HCT116 (cell line): ENCODE measurements around the gene CA11. TPM values are rescaled to one million over a fixed set of nuclear protein-coding genes. Genes with fewer than 3 reads are reported as not detected.

Experiments used
- ATAC-seq: fragments of 200-7000 bp; cut with Tn5 transposase; 2 replicates; pipeline ENCODE4 v1.9.1; 2020; ENCODE audit warnings: mild to moderate bottlenecking, moderate library complexity
- BruUV-seq: library from RNA; stranded (reverse); fragments of 400-500 nt; replicated peaks from 2 replicates; lab custom pipeline; 2021; lab: Mats Ljungman, UMichigan
- CTCF ChIA-PET: fragments of 300-600 bp; sonication (Branson Sonifier 250); formaldehyde crosslinking; loops from one replicate; lab custom pipeline; 2021; ENCODE audit warnings: antibody characterized with exemption; lab: Charles Lee
- POLR2A ChIA-PET: fragments of 300-600, 350-600 bp; sonication (Branson Sonifier 250); formaldehyde crosslinking; loops from one replicate; lab custom pipeline; 2021; ENCODE audit warnings: antibody characterized with exemption; lab: Charles Lee
- RAD21 ChIA-PET, 2 experiments: fragments of 300-600 bp; sonication (Branson Sonifier 250); formaldehyde crosslinking; loops; one replicate each; lab custom pipeline; 2023; ENCODE audit warnings: low total read pairs in 2 of 2; ENCODE audit not compliant: uncharacterized antibody in 2 of 2, unreplicated experiment in 2 of 2, low non-redundant PET in 1 of 2; lab: Charles Lee
- DNase-seq: peaks from one replicate; pipeline ENCODE4 v3.0.0-alpha.2; 2010; ENCODE audit warnings: low read depth, low spot score
- H2AFZ ChIP-seq: fragments of 200-600 bp; shearing (Covaris generic), sonication (generic); 2 replicates; pipeline ENCODE4 v1.6.1; 2017; ENCODE audit warnings: low read depth, mixed run types, mixed read lengths, antibody characterized with exemption, low read length; ENCODE audit not compliant: poor library complexity, severe bottlenecking
- H3K27ac ChIP-seq: 2 replicates; pipeline ENCODE4 v1.5.1; 2012; ENCODE audit warnings: low read depth, low read length
- H3K27me3 ChIP-seq: fragments of 200-600 bp; sonication (generic); 2 replicates; pipeline ENCODE4 v1.6.1; 2016; ENCODE audit warnings: mixed run types, low read length, mixed read lengths; ENCODE audit not compliant: insufficient read depth
- H3K36me3 ChIP-seq, 2 experiments: fragments of 200-500 bp in 1 of 2; fragments of 200-600 bp in 1 of 2; sonication (Bioruptor generic) in 1 of 2; sonication (generic) in 1 of 2; 2 replicates each; pipeline versions ENCODE4 v1.5.1 to v1.6.1; 2014 to 2016; ENCODE audit warnings: low read length in 2 of 2, inconsistent platforms in 1 of 2, mixed read lengths in 1 of 2, mixed run types in 1 of 2; ENCODE audit not compliant: insufficient read depth in 2 of 2, control insufficient read depth in 1 of 2
- H3K4me1 ChIP-seq, 2 experiments: fragments of 200-600 bp in 1 of 2; sonication (generic) in 1 of 2; 2 replicates each; pipeline versions ENCODE4 v1.5.1 to v1.6.1; 2012 to 2017; ENCODE audit warnings: low read length in 2 of 2, inconsistent platforms in 1 of 2, mild to moderate bottlenecking in 1 of 2, mixed read lengths in 1 of 2, mixed run types in 1 of 2, moderate library complexity in 1 of 2; ENCODE audit not compliant: insufficient read depth in 2 of 2, control insufficient read depth in 1 of 2
- H3K4me2 ChIP-seq: fragments of 200-600 bp; sonication (generic); 2 replicates; pipeline ENCODE4 v1.6.1; 2017; ENCODE audit warnings: mixed run types, low read length, mixed read lengths
- H3K4me3 ChIP-seq, 2 experiments: fragments of 200-600 bp in 1 of 2; sonication (generic) in 1 of 2; replicated peaks in 1 of 2; 2 replicates each; pipeline ENCODE4 v1.5.1; 2011 to 2016; ENCODE audit warnings: low read length in 2 of 2, control low read depth in 1 of 2, low read depth in 1 of 2, mild to moderate bottlenecking in 1 of 2, mixed read lengths in 1 of 2, mixed run types in 1 of 2
- H3K79me2 ChIP-seq: fragments of 200-600 bp; sonication (generic); 2 replicates; pipeline ENCODE4 v1.6.1; 2017; ENCODE audit warnings: mild to moderate bottlenecking, mixed run types, low read length, moderate library complexity, mixed read lengths; ENCODE audit not compliant: insufficient read depth
- H3K9ac ChIP-seq: fragments of 200-600 bp; sonication (generic); 2 replicates; pipeline ENCODE4 v1.6.1; 2016; ENCODE audit warnings: low read length, mixed read lengths
- H3K9me2 ChIP-seq: fragments of 200-600 bp; sonication (generic), shearing (Covaris generic); 2 replicates; pipeline ENCODE4 v1.6.1; 2017; ENCODE audit warnings: mixed run types, mild to moderate bottlenecking, moderate library complexity; ENCODE audit not compliant: insufficient read depth
- H3K9me3 ChIP-seq, 2 experiments: fragments of 200-500 bp in 1 of 2; fragments of 200-600 bp in 1 of 2; sonication (Bioruptor generic) in 1 of 2; sonication (generic) in 1 of 2; 2 replicates each; pipeline ENCODE4 v1.6.1; 2014 to 2017; ENCODE audit warnings: low read length in 2 of 2, mixed read lengths in 2 of 2, inconsistent platforms in 1 of 2, low read depth in 1 of 2, mild to moderate bottlenecking in 1 of 2, mixed run types in 1 of 2, moderate library complexity in 1 of 2; ENCODE audit not compliant: control insufficient read depth in 1 of 2, insufficient read depth in 1 of 2
- H4K20me1 ChIP-seq: fragments of 200-600 bp; sonication (generic), shearing (Covaris generic); 2 replicates; pipeline ENCODE4 v1.6.1; 2017; ENCODE audit warnings: mixed run types, mild to moderate bottlenecking, moderate library complexity; ENCODE audit not compliant: insufficient read depth
- CEBPB ChIP-seq: IDR thresholded peaks from 2 replicates; pipeline ENCODE4 v1.6.1; 2012; ENCODE audit warnings: low read depth
- CTCF ChIP-seq, 3 experiments: fragments of 200-600 bp in 1 of 3; sonication (generic) in 1 of 3; IDR thresholded peaks in 2 of 3; conservative IDR thresholded peaks in 1 of 3; 2 replicates each; pipeline ENCODE4 v1.5.1; 2012 to 2017; ENCODE audit warnings: low read depth in 2 of 3, low read length in 2 of 3, antibody characterized with exemption in 1 of 3, borderline replicate concordance in 1 of 3, control low read depth in 1 of 3, mild to moderate bottlenecking in 1 of 3, mixed read lengths in 1 of 3, mixed run types in 1 of 3, moderate library complexity in 1 of 3; ENCODE audit not compliant: insufficient read depth in 1 of 3
- EGR1 ChIP-seq: IDR thresholded peaks from 2 replicates; pipeline ENCODE4 v1.6.1; 2012; ENCODE audit warnings: low read depth
- ELF1 ChIP-seq: IDR thresholded peaks from 2 replicates; pipeline ENCODE4 v1.6.1; 2012; ENCODE audit warnings: low read depth, borderline replicate concordance
- EZH2 ChIP-seq: fragments of 200-600 bp; sonication (generic); IDR thresholded peaks from 2 replicates; pipeline ENCODE4 v1.6.1; 2017; ENCODE audit warnings: antibody characterized with exemption, mixed run types
- EZH2phosphoT487 ChIP-seq: fragments of 200-600 bp; IDR thresholded peaks from 2 replicates; pipeline ENCODE4 v1.6.1; 2018; ENCODE audit warnings: antibody characterized with exemption, borderline replicate concordance
- MAX ChIP-seq: IDR thresholded peaks from 2 replicates; pipeline ENCODE4 v1.6.1; 2012
- POLR2A ChIP-seq: IDR thresholded peaks from 2 replicates; pipeline ENCODE4 v1.7.0; 2011; ENCODE audit warnings: borderline replicate concordance; ENCODE audit not compliant: insufficient read depth, insufficient read length; ENCODE audit errors: extremely low read depth
- POLR2AphosphoS5 ChIP-seq: IDR thresholded peaks from 2 replicates; pipeline ENCODE4 v1.6.1; 2011; ENCODE audit warnings: mild to moderate bottlenecking, low read depth, low read length, moderate library complexity
- RAD21 ChIP-seq: IDR thresholded peaks from 2 replicates; pipeline ENCODE4 v1.6.1; 2012; ENCODE audit warnings: low read depth, mild to moderate bottlenecking
- REST ChIP-seq: IDR thresholded peaks from 2 replicates; pipeline ENCODE4 v1.6.1; 2012; ENCODE audit warnings: low read depth
- SIN3A ChIP-seq: IDR thresholded peaks from 2 replicates; pipeline ENCODE4 v1.6.1; 2012; ENCODE audit warnings: low read depth
- SP1 ChIP-seq: IDR thresholded peaks from 2 replicates; pipeline ENCODE4 v1.6.1; 2012; ENCODE audit warnings: low read depth
- TCF7L2 ChIP-seq: IDR thresholded peaks from 2 replicates; pipeline ENCODE4 v1.7.0; 2011; ENCODE audit warnings: borderline replicate concordance, inconsistent platforms; ENCODE audit not compliant: insufficient read depth, insufficient read length; ENCODE audit errors: extremely low read depth
- ZBTB33 ChIP-seq: IDR thresholded peaks from 2 replicates; pipeline ENCODE4 v1.6.1; 2011; ENCODE audit warnings: mild to moderate bottlenecking, low read length, moderate library complexity; ENCODE audit not compliant: insufficient replicate concordance; ENCODE audit errors: extremely low read depth
- ZFX ChIP-seq: fragments of 450-650 bp; IDR thresholded peaks from 2 replicates; pipeline ENCODE4 v1.6.1; 2017
- ZNF274 ChIP-seq: fragments of 200-500 bp; sonication (Bioruptor generic); IDR thresholded peaks from 2 replicates; pipeline ENCODE4 v1.6.1; 2014; ENCODE audit warnings: mild to moderate bottlenecking, low read depth, low read length, inconsistent platforms
- intact Hi-C: fragments of 100-400 bp; cut with micrococcal nuclease; formaldehyde crosslinking; loops from 2 replicates; pipeline ENCODE4 v1.10.0; 2022
- total RNA-seq: library from RNA; stranded (reverse); gene quantifications from one replicate; pipeline ENCODE4 v1.2.1, GENCODE V29; 2021; ENCODE audit not compliant: unreplicated experiment
- TF ChIP-seq, protein P1 (sequence below): IDR thresholded peaks from 2 replicates; pipeline ENCODE4 v1.6.1; 2012

The CA11 gene
- total RNA-seq, 1 experiment from 2014 or later = 29.6 TPM

GRCh38 chr19:48681127-48681470, 35.1 kb upstream of the CA11 start:
- intact Hi-C loops = no loop called here
- TF ChIP-seq SIN3A = no peak
- TF ChIP-seq, protein P1, sequence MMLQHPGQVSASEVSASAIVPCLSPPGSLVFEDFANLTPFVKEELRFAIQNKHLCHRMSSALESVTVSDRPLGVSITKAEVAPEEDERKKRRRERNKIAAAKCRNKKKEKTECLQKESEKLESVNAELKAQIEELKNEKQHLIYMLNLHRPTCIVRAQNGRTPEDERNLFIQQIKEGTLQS = no peak
- TF ChIP-seq TCF7L2 = no peak
- TF ChIP-seq CEBPB = no peak
- no peak for TF ChIP-seq CTCF (IDR thresholded peaks at IDR 0.05 in 2 of 3, conservative IDR thresholded peaks at IDR 0.05 in 1 of 3; ENCODE audit: borderline replicate concordance in 1 of 3, insufficient read depth in 1 of 3, low read depth in 2 of 3, low read length in 2 of 3)
- TF ChIP-seq POLR2A = no peak
- no peak for TF ChIP-seq MAX
- TF ChIP-seq ZBTB33 = no peak
- TF ChIP-seq EZH2 = no peak
- no peak for TF ChIP-seq ZFX
- no peak for TF ChIP-seq ELF1
- TF ChIP-seq RAD21 = no peak
- no peak for TF ChIP-seq EZH2phosphoT487
- TF ChIP-seq REST = no peak
- no peak for TF ChIP-seq SP1
- TF ChIP-seq POLR2AphosphoS5 = no peak
- no peak for TF ChIP-seq EGR1
- no peak for TF ChIP-seq ZNF274
- TF ChIP-seq, all 23 proteins: peak for 0
- no TSS peak for BruUV-seq
- Histone ChIP-seq H3K9me3 (no peaks in the 10 kb centered on the region), H3K9me2 (no peaks in the 10 kb centered on the region), H3K27ac (no peak overlapping the region; the same call in 1 of the 2 replicates), H3K4me1 (peaks cover 30 to 32% of the 10 kb centered on the region in 2 experiments), H3K27me3 (no peaks in the 10 kb centered on the region), H4K20me1 (no peaks in the 10 kb centered on the region), H3K9ac (no peak overlapping the region), H2AFZ (no peak overlapping the region), H3K4me3 (no peak overlapping the region), H3K36me3 (no peaks in the 10 kb centered on the region), H3K4me2 (no peak overlapping the region), H3K79me2 (no peaks in the 10 kb centered on the region)
- DNase-seq (no peak), ATAC-seq (no peak)
- ChIA-PET RAD21 (no interaction called here), POLR2A (no interaction called here), CTCF (no interaction called here)
